HG03135 (cell line): ENCODE results near the gene NFE2L3.
"Not testable (repeated sequence)": the region's sequence is repeated elsewhere in the genome, so short reads cannot be mapped to it uniquely, and the experiment has no call there.

ENCODE experiments used
- ATAC-seq: cut with Tn5 transposase; IDR thresholded peaks from one replicate; pipeline ENCODE4 v1.9.1; 2021; ENCODE audit warnings: mild to moderate bottlenecking, moderate library complexity; ENCODE audit not compliant: unreplicated experiment

Gene NFE2L3

GRCh38 chr7:26185131-26185843, 33.3 kb downstream of the NFE2L3 start:
- ATAC-seq, result no peak

- ATAC-seq, result no peak
Observed at GRCh38 chr7:26185844-26186180, 33.8 kb downstream of the NFE2L3 start.

GRCh38 chr7:26186364-26187311, 34.6 kb downstream of the NFE2L3 start:
- no peak for ATAC-seq

- no peak for ATAC-seq
Observed at GRCh38 chr7:26187380-26188205, 35.6 kb downstream of the NFE2L3 start.

GRCh38 chr7:26188206-26188956, 36.4 kb downstream of the NFE2L3 start:
- no peak for ATAC-seq

- ATAC-seq, result no peak
Observed at GRCh38 chr7:26188957-26189541, 37.1 kb downstream of the NFE2L3 start.

GRCh38 chr7:26189697-26190096, 37.7 kb downstream of the NFE2L3 start:
- no peak for ATAC-seq

- no peak for ATAC-seq
Observed at GRCh38 chr7:26190417-26190869, 38.4 kb downstream of the NFE2L3 start.

GRCh38 chr7:26191233-26191973, 39.4 kb downstream of the NFE2L3 start:
- no peak for ATAC-seq

GRCh38 chr7:26191974-26192479, 40.0 kb downstream of the NFE2L3 start:
- no peak for ATAC-seq

- ATAC-seq, result no peak
Observed at GRCh38 chr7:26192485-26193087, 40.6 kb downstream of the NFE2L3 start.

- ATAC-seq, result no peak
Observed at GRCh38 chr7:26193432-26194207, 41.6 kb downstream of the NFE2L3 start.

GRCh38 chr7:26194764-26195163, 42.8 kb downstream of the NFE2L3 start:
- not testable (repeated sequence) for ATAC-seq

- ATAC-seq, result no peak
Observed at GRCh38 chr7:26195182-26195581, 43.2 kb downstream of the NFE2L3 start.

GRCh38 chr7:26195867-26196657, 44.1 kb downstream of the NFE2L3 start:
- ATAC-seq, result no peak

GRCh38 chr7:26197153-26198115, 45.4 kb downstream of the NFE2L3 start:
- ATAC-seq, result no peak
